CD4-positive, alpha-beta memory T cell (primary cell): ENCODE results near the gene NPR1. TPM values are rescaled to one million over a fixed set of nuclear protein-coding genes. Genes with fewer than 3 reads are reported as not detected.
"Not testable (repeated sequence)": the region's sequence is repeated elsewhere in the genome, so short reads cannot be mapped to it uniquely, and the experiment has no call there.

Experiments
- CTCF ChIA-PET: fragments of 350-600 bp; sonication (Branson Sonifier 250); formaldehyde crosslinking; loops from one replicate; lab custom pipeline; 2021; ENCODE audit warnings: inconsistent platforms; ENCODE audit not compliant: partially characterized antibody; lab: Charles Lee
- POLR2A ChIA-PET: fragments of 350-600 bp; sonication (Branson Sonifier 250); formaldehyde crosslinking; loops from one replicate; lab custom pipeline; 2021; ENCODE audit not compliant: partially characterized antibody; lab: Charles Lee
- DNase-seq, 5 donors: peaks; one replicate each; pipeline versions ENCODE4 v3.0.0 to v3.0.0-alpha.2; 2020 to 2022; ENCODE audit warnings: mixed read lengths in 1 of 5
- H3K27ac ChIP-seq: one replicate; pipeline ENCODE4 v1.7.0; 2013; ENCODE audit warnings: low read depth, low read length
- H3K27me3 ChIP-seq: 2 replicates; pipeline ENCODE4 v1.7.0; 2013; ENCODE audit warnings: mild to moderate bottlenecking, low read length, moderate library complexity; ENCODE audit not compliant: insufficient read depth
- H3K36me3 ChIP-seq: 2 replicates; pipeline ENCODE4 v1.7.0; 2013; ENCODE audit warnings: mild to moderate bottlenecking, low read length, moderate library complexity; ENCODE audit not compliant: insufficient read depth
- H3K4me1 ChIP-seq: 2 replicates; pipeline ENCODE4 v1.7.0; 2013; ENCODE audit warnings: mild to moderate bottlenecking, low read length, moderate library complexity; ENCODE audit not compliant: insufficient read depth
- H3K4me3 ChIP-seq, 2 donors: one replicate each; pipeline ENCODE4 v1.7.0; 2013; ENCODE audit warnings: low read length in 2 of 2, mild to moderate bottlenecking in 1 of 2
- H3K9me3 ChIP-seq, 2 donors: one replicate each; pipeline ENCODE4 v1.7.0; 2013; ENCODE audit warnings: low read length in 2 of 2, control low read depth in 1 of 2; ENCODE audit not compliant: control insufficient read depth in 1 of 2
- H3K27ac Mint-ChIP-seq, 7 donors: one replicate each; pipeline ENCODE4 v1.8.0; 2020 to 2021; ENCODE audit warnings: mixed read lengths in 7 of 7, mild to moderate bottlenecking in 6 of 7, inconsistent platforms in 3 of 7, moderate library complexity in 3 of 7
- H3K27me3 Mint-ChIP-seq, 2 donors: one replicate each; pipeline ENCODE4 v1.8.0; 2020 to 2021; ENCODE audit warnings: mixed read lengths in 2 of 2
- H3K36me3 Mint-ChIP-seq, 2 donors: one replicate each; pipeline ENCODE4 v1.8.0; 2020 to 2021; ENCODE audit warnings: mixed read lengths in 2 of 2, inconsistent platforms in 1 of 2, mild to moderate bottlenecking in 1 of 2
- H3K4me1 Mint-ChIP-seq, 4 donors: one replicate each; pipeline ENCODE4 v1.8.0; 2020 to 2021; ENCODE audit warnings: mixed read lengths in 4 of 4, mild to moderate bottlenecking in 1 of 4
- H3K4me3 Mint-ChIP-seq, 8 donors: one replicate each; pipeline ENCODE4 v1.8.0; 2020 to 2021; ENCODE audit warnings: mixed read lengths in 8 of 8, mild to moderate bottlenecking in 7 of 8, moderate library complexity in 6 of 8, inconsistent platforms in 3 of 8
- H3K9me3 Mint-ChIP-seq, 8 donors: one replicate each; pipeline ENCODE4 v1.8.0; 2020 to 2021; ENCODE audit warnings: mixed read lengths in 8 of 8, mild to moderate bottlenecking in 5 of 8, inconsistent platforms in 3 of 8, moderate library complexity in 1 of 8
- intact Hi-C: fragments of 100-400 bp; cut with micrococcal nuclease; formaldehyde crosslinking; loops from one replicate; pipeline ENCODE4 v1.15.1; 2023
- polyA plus RNA-seq, 2 donors: library from polyadenylated mRNA; unstranded; fragments of 300-500 nt; fragmentation: Illumina TruSeq; gene quantifications; one replicate each; pipeline ENCODE4 v1.2.3, GENCODE V29; 2021
- total RNA-seq, 2 experiments: library from RNA; stranded (reverse); gene quantifications; one replicate each; pipeline ENCODE4 v1.2.3, GENCODE V29; 2021

The NPR1 gene
- total and polyA plus RNA-seq, 4 experiments from 2014 or later, result not detected

- Mint-ChIP-seq H3K4me1 (peaks cover 26 to 51% (median 39%) of the 10 kb centered on the region in 4 donors), H3K36me3 (peaks cover 14 to 38% of the 10 kb centered on the region in 2 donors), H3K27ac (peak within 1 kb of the TSS; percentile 98 to 100 (median 100)), H3K27me3 (no peaks in the 10 kb centered on the region), H3K9me3 (peaks cover 0 to 3% (median 0%) of the 10 kb centered on the region in 8 donors), H3K4me3 (peak within 1 kb of the TSS; percentile 94 to 100 (median 98))
- Histone ChIP-seq H3K4me3 (peak within 1 kb of the TSS; percentile 99), H3K27ac (peak within 1 kb of the TSS; percentile 100), H3K36me3 (peaks cover 30% of the 10 kb centered on the region), H3K27me3 (no peaks in the 10 kb centered on the region), H3K9me3 (no peaks in the 10 kb centered on the region), H3K4me1 (peaks cover 36% of the 10 kb centered on the region)
- intact Hi-C loops, result loop anchor here (1.0 to 5.0 kb wide), 7 partner anchors 24 to 357 kb away; partner anchors contain the start of genes RPS27, S100A4 and SNAPIN
- POLR2A ChIA-PET, result interaction anchor here (0.8 to 3.1 kb wide), 25 partner anchors 12 to 358 kb away, joined by 3 to 80 read pairs (median 6); partner anchors contain the start of genes CRTC2, ILF2, INTS3 and JTB
- DNase-seq, result peak; percentile 96 to 98 (median 97)
- CTCF ChIA-PET, result interaction anchor here (0.9 to 2.5 kb wide), 13 partner anchors 11 to 123 kb away, joined by 3 to 12 read pairs (median 5); partner anchors contain the start of genes S100A4 and S100A6
These were observed 44.5 kb upstream of the NPR1 start, which contains the start of gene CHTOP for GRCh38 chr1:153633754-153634665. Gene CHTOP, plus strand, starts transcription at chr1:153634066. Its CDS starts 2,523 bp downstream, at chr1:153636589.

GRCh38 chr1:153635872-153636271, 42.6 kb upstream of the NPR1 start:
- no peak overlapping the region for H3K4me3 ChIP-seq
- no peaks in the 10 kb centered on the region for H3K27me3 ChIP-seq
- H3K9me3 Mint-ChIP-seq, result peaks cover 0 to 3% (median 0%) of the 10 kb centered on the region in 8 donors
- peak overlapping the region; percentile 40 for H3K27ac ChIP-seq
- intact Hi-C loops, result loop anchor here (2.0 kb wide), 2 partner anchors 91 kb away; partner anchors contain the start of gene S100A4
- ChIA-PET POLR2A (interaction anchor here (0.6 to 3.1 kb wide), 5 partner anchors 10 to 319 kb away, joined by 4 to 80 read pairs (median 33); partner anchors contain the start of genes ILF2, INTS3 and SNAPIN), CTCF (interaction anchor here (1.5 to 2.5 kb wide), 2 partner anchors 12 to 91 kb away, joined by 6 to 7 read pairs; partner anchors contain the start of gene S100A4)
- H3K36me3 Mint-ChIP-seq, result peaks cover 16 to 52% of the 10 kb centered on the region in 2 donors
- peaks cover 47% of the 10 kb centered on the region for H3K36me3 ChIP-seq
- H3K27me3 Mint-ChIP-seq, result no peaks in the 10 kb centered on the region
- no peaks in the 10 kb centered on the region for H3K9me3 ChIP-seq
- H3K4me1 ChIP-seq, result peaks cover 46% of the 10 kb centered on the region
- peak overlapping the region in 6 of 7 donors; percentile 65 to 100 (median 90) for H3K27ac Mint-ChIP-seq
- H3K4me1 Mint-ChIP-seq, result peaks cover 27 to 55% (median 42%) of the 10 kb centered on the region in 4 donors
- no peak for DNase-seq
- H3K4me3 Mint-ChIP-seq, result peak overlapping the region; percentile 79 to 100 (median 98)

GRCh38 chr1:153636312-153636711, 42.2 kb upstream of the NPR1 start:
- Histone ChIP-seq H3K4me1 (peaks cover 50% of the 10 kb centered on the region), H3K27ac (no peak overlapping the region), H3K9me3 (no peaks in the 10 kb centered on the region), H3K4me3 (no peak overlapping the region), H3K36me3 (peaks cover 52% of the 10 kb centered on the region), H3K27me3 (no peaks in the 10 kb centered on the region)
- no peaks in the 10 kb centered on the region for H3K27me3 Mint-ChIP-seq
- ChIA-PET POLR2A (interaction anchor here (3.1 kb wide), 1 partner anchor 9 kb away, joined by 80 read pairs; no protein-coding TSS in a partner anchor), CTCF (no interaction called here)
- peaks cover 21 to 57% of the 10 kb centered on the region in 2 donors for H3K36me3 Mint-ChIP-seq
- peak overlapping the region in 4 of 7 donors; percentile 36 to 98 (median 68) for H3K27ac Mint-ChIP-seq
- intact Hi-C loops, result no loop called here
- peaks cover 31 to 59% (median 45%) of the 10 kb centered on the region in 4 donors for H3K4me1 Mint-ChIP-seq
- peak overlapping the region in 7 of 8 donors; percentile 70 to 100 (median 87) for H3K4me3 Mint-ChIP-seq
- no peak for DNase-seq
- peaks cover 0 to 3% (median 0%) of the 10 kb centered on the region in 8 donors for H3K9me3 Mint-ChIP-seq

- Histone ChIP-seq H3K4me3 (no peak overlapping the region), H3K9me3 (no peaks in the 10 kb centered on the region), H3K27ac (no peak overlapping the region), H3K36me3 (peaks cover 71% of the 10 kb centered on the region), H3K4me1 (peaks cover 56% of the 10 kb centered on the region), H3K27me3 (no peaks in the 10 kb centered on the region)
- DNase-seq, result no peak
- peaks cover 31 to 60% (median 46%) of the 10 kb centered on the region in 4 donors for H3K4me1 Mint-ChIP-seq
- POLR2A ChIA-PET, result interaction anchor here (1.4 to 2.2 kb wide), 3 partner anchors 9 to 21 kb away, joined by 6 to 13 read pairs (median 9); partner anchors contain the start of gene SNAPIN
- H3K36me3 Mint-ChIP-seq, result peaks cover 33 to 76% of the 10 kb centered on the region in 2 donors
- intact Hi-C loops, result no loop called here
- CTCF ChIA-PET, result interaction anchor here (1.7 to 2.0 kb wide), 2 partner anchors 14 to 127 kb away, joined by 4 to 5 read pairs; no protein-coding TSS in a partner anchor
- H3K4me3 Mint-ChIP-seq, result no peak overlapping the region
- peaks cover 0 to under 1% (median 0%) of the 10 kb centered on the region in 8 donors for H3K9me3 Mint-ChIP-seq
- peak overlapping the region in 2 of 7 donors; percentile 60 to 84 for H3K27ac Mint-ChIP-seq
- H3K27me3 Mint-ChIP-seq, result no peaks in the 10 kb centered on the region
These were observed 40.2 kb upstream of the NPR1 start for GRCh38 chr1:153638261-153638660.

- peaks cover 61% of the 10 kb centered on the region for H3K4me1 ChIP-seq
These were observed 39.2 kb upstream of the NPR1 start for GRCh38 chr1:153639280-153639679.

GRCh38 chr1:153640213-153640612, 38.3 kb upstream of the NPR1 start:
- Mint-ChIP-seq H3K4me1 (peaks cover 38 to 65% (median 48%) of the 10 kb centered on the region in 4 donors), H3K36me3 (peaks cover 49 to 83% of the 10 kb centered on the region in 2 donors)
- Histone ChIP-seq H3K36me3 (peaks cover 89% of the 10 kb centered on the region), H3K4me1 (peaks cover 65% of the 10 kb centered on the region)
- DNase-seq, intact Hi-C loops, H3K27me3 ChIP-seq, H3K9me3 ChIP-seq, H3K27ac ChIP-seq, H3K4me3 Mint-ChIP-seq, H3K27ac Mint-ChIP-seq, H3K27me3 Mint-ChIP-seq, H3K9me3 Mint-ChIP-seq, H3K4me3 ChIP-seq: not testable (repeated sequence)
- ChIA-PET CTCF (interaction anchor here (0.9 to 1.5 kb wide), 2 partner anchors 13 to 20 kb away, joined by 3 to 4 read pairs; partner anchors contain the start of genes S100A1 and S100A13), POLR2A (interaction anchor here (1.3 to 1.4 kb wide), 2 partner anchors 12 to 16 kb away, joined by 3 to 4 read pairs; no protein-coding TSS in a partner anchor)

More at GRCh38 chr1:153639280-153639679, 39.2 kb upstream of the NPR1 start:
- Mint-ChIP-seq H3K27ac (no peak overlapping the region), H3K27me3 (no peaks in the 10 kb centered on the region), H3K4me1 (peaks cover 35 to 64% (median 47%) of the 10 kb centered on the region in 4 donors), H3K9me3 (no peaks in the 10 kb centered on the region), H3K4me3 (no peak overlapping the region), H3K36me3 (peaks cover 42 to 80% of the 10 kb centered on the region in 2 donors)
- no peak for DNase-seq
- POLR2A ChIA-PET, result interaction anchor here (1.3 to 1.7 kb wide), 2 partner anchors 17 to 20 kb away, joined by 4 to 9 read pairs; partner anchors contain the start of gene SNAPIN
- Histone ChIP-seq H3K27me3 (no peaks in the 10 kb centered on the region), H3K4me3 (no peak overlapping the region), H3K9me3 (no peaks in the 10 kb centered on the region), H3K36me3 (peaks cover 80% of the 10 kb centered on the region), H3K27ac (no peak overlapping the region)
- intact Hi-C loops, result no loop called here
- CTCF ChIA-PET, result interaction anchor here (0.9 to 2.0 kb wide), 4 partner anchors 12 to 128 kb away, joined by 3 to 5 read pairs (median 4); partner anchors contain the start of genes S100A1 and S100A13
